ENCODE measurements around the gene TMIGD1. TPM values are rescaled to one million over a fixed set of nuclear protein-coding genes. Genes with fewer than 3 reads are reported as not detected.

TMIGD1 gene
- total and polyA plus RNA-seq, 2 donors (not counting 3 experiments of a cell fraction or from before 2014, with no cell fraction given) = not detected

DNA sequence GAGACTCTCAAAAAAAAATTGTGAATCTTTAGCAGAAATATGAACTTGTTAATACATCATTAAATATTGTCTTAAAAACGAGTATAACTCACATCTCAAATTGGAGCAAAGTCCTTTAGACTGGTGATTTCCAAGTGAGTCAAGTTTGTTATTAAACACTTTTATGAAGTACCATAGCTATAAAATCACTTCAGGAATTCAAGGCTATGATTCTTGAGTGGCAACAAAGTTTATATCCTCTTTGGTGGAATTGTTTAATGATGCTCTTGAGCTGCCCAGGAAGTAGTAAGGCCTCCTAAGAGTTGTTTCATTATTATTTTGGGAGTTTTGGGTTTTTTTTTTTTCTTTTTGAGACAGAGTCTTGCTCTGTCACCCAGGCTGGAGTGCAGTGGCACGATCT, 25.5 kb downstream of the TMIGD1 start:
- H3K36me3 ChIP-seq (ENCODE audit: control insufficient read depth in 2 of 2, extremely low read depth in 1 of 2, insufficient read depth in 2 of 2, low read length in 2 of 2) = no peaks in the 10 kb centered on the region
- no peaks in the 10 kb centered on the region for H4K20me1 ChIP-seq (replicated peaks; ENCODE audit: control insufficient read depth, extremely low read depth, insufficient read depth, low read length)
- H2AFZ ChIP-seq (ENCODE audit: low read depth, low read length) = no peak overlapping the region
- DNase-seq (ENCODE audit: low read depth, low spot score) (no peak), FAIRE-seq (no peak)
- dilution Hi-C loops (cut with MboI; ENCODE audit: extremely low pct_ligation_motif_present, low sequenced_read_pairs) = no loop called here
- no peaks in the 10 kb centered on the region for H3K79me2 ChIP-seq (ENCODE audit: control insufficient read depth, insufficient read depth, low read length)
- no peak overlapping the region for H3K4me2 ChIP-seq (ENCODE audit: insufficient read depth, low read length)
- no peak overlapping the region for H3K27ac ChIP-seq (ENCODE audit: insufficient read depth, low read depth, low read length)
- H3K9ac ChIP-seq (replicated peaks; ENCODE audit: extremely low read depth, insufficient read depth, low read length) = no peak overlapping the region
- H3K9me3 ChIP-seq (replicated peaks; ENCODE audit: control insufficient read depth, insufficient read depth, low read length) = no peaks in the 10 kb centered on the region
- intact Hi-C loops (cut with micrococcal nuclease) = no loop called here
- ChIA-PET CTCF (interaction anchor here (0.9 to 2.1 kb wide), 3 partner anchors 28 to 184 kb away, joined by 3 to 7 read pairs (median 3); partner anchors contain the start of gene GOSR1), POLR2A (no interaction called here)
- no TSS peak for BruUV-seq (replicated peaks)
- H3K4me1 ChIP-seq (ENCODE audit: control insufficient read depth, extremely low read depth, insufficient read depth, low read length) = no peaks in the 10 kb centered on the region
- H3K4me3 ChIP-seq (replicated peaks in 1 of 3; ENCODE audit: insufficient read depth in 1 of 3, low read depth in 1 of 3, low read length in 3 of 3) = no peak overlapping the region
- H3K27me3 ChIP-seq (ENCODE audit: control insufficient read depth in 2 of 2, insufficient read depth in 2 of 2, low read length in 2 of 2) = peaks cover 0 to 3% of the 10 kb centered on the region in 2 experiments
- TF ChIP-seq MYC (IDR thresholded peaks at IDR 0.05; ENCODE audit: low read depth, low read length) = no peak
- TF ChIP-seq, protein P1, sequence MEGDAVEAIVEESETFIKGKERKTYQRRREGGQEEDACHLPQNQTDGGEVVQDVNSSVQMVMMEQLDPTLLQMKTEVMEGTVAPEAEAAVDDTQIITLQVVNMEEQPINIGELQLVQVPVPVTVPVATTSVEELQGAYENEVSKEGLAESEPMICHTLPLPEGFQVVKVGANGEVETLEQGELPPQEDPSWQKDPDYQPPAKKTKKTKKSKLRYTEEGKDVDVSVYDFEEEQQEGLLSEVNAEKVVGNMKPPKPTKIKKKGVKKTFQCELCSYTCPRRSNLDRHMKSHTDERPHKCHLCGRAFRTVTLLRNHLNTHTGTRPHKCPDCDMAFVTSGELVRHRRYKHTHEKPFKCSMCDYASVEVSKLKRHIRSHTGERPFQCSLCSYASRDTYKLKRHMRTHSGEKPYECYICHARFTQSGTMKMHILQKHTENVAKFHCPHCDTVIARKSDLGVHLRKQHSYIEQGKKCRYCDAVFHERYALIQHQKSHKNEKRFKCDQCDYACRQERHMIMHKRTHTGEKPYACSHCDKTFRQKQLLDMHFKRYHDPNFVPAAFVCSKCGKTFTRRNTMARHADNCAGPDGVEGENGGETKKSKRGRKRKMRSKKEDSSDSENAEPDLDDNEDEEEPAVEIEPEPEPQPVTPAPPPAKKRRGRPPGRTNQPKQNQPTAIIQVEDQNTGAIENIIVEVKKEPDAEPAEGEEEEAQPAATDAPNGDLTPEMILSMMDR (IDR thresholded peaks at IDR 0.05; ENCODE audit: extremely low read depth in 1 of 2, insufficient read depth in 1 of 2, low read depth in 1 of 2, low read length in 2 of 2) = no peak
- no peak for TF ChIP-seq FOS (IDR thresholded peaks at IDR 0.05; ENCODE audit: borderline replicate concordance, insufficient read depth, low read length)
- TF ChIP-seq GATA2 (IDR thresholded peaks at IDR 0.05; ENCODE audit: insufficient read depth, insufficient read length, low read depth, low read length) = no peak
- no peak for TF ChIP-seq JUN (IDR thresholded peaks at IDR 0.05; ENCODE audit: borderline replicate concordance, insufficient read depth, insufficient read length, low read depth)
- no peak for TF ChIP-seq POLR2AphosphoS5 (IDR thresholded peaks at IDR 0.05; ENCODE audit: insufficient read depth, low read depth, low read length)
- TF ChIP-seq, protein P2, sequence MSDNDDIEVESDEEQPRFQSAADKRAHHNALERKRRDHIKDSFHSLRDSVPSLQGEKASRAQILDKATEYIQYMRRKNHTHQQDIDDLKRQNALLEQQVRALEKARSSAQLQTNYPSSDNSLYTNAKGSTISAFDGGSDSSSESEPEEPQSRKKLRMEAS (IDR thresholded peaks at IDR 0.05; ENCODE audit: insufficient read depth, insufficient read length) = no peak
- no peak for TF ChIP-seq EZH2 (IDR thresholded peaks at IDR 0.05; ENCODE audit: borderline replicate concordance, low read depth, low read length, severe bottlenecking)
- no peaks in the 10 kb centered on the region for H3K9me1 ChIP-seq (replicated peaks; ENCODE audit: control insufficient read depth, extremely low read depth, insufficient read depth, low read length)
